Ascending aorta (tissue), 2 donors: ENCODE results near the gene HOXD8. TPM values are rescaled to one million over a fixed set of nuclear protein-coding genes. Genes with fewer than 3 reads are reported as not detected.
A peak's percentile ranks its signal among the peaks of the same experiment; 100 is the strongest.

Experiments used
- DNase-seq, 2 donors: peaks; one replicate each; pipeline ENCODE4 v3.0.0-alpha.2; 2019; ENCODE audit warnings: low spot score in 2 of 2
- H3K27ac ChIP-seq, 2 donors: fragments of 200-600 bp; sonication (generic); one replicate each; pipeline ENCODE4 v1.5.1; 2016 to 2017; ENCODE audit warnings: mild to moderate bottlenecking in 1 of 2
- H3K27me3 ChIP-seq: fragments of 200-600 bp; sonication (generic); one replicate; pipeline ENCODE4 v1.5.1; 2017
- H3K36me3 ChIP-seq, 2 donors: fragments of 200-600 bp; sonication (generic); one replicate each; pipeline ENCODE4 v1.5.1; 2016
- H3K4me1 ChIP-seq, 2 donors: fragments of 200-600 bp; sonication (generic); one replicate each; pipeline ENCODE4 v1.5.1; 2016 to 2017; ENCODE audit warnings: mild to moderate bottlenecking in 1 of 2
- H3K4me3 ChIP-seq, 2 donors: fragments of 200-600 bp; sonication (generic); one replicate each; pipeline ENCODE4 v1.5.1; 2016 to 2017; ENCODE audit warnings: mild to moderate bottlenecking in 1 of 2
- H3K9me3 ChIP-seq, 2 donors: fragments of 200-600 bp; sonication (generic); one replicate each; pipeline ENCODE4 v1.5.1; 2016
- CTCF ChIP-seq, 3 experiments: fragments of 200-600 bp in 2 of 3; fragments of 450-650 bp in 1 of 3; sonication (generic) in 2 of 3; IDR thresholded peaks; one replicate each; pipeline ENCODE4 v1.5.1; 2016 to 2019; ENCODE audit warnings: antibody characterized with exemption in 3 of 3, mild to moderate bottlenecking in 1 of 3, moderate library complexity in 1 of 3
- intact Hi-C: fragments of 100-400 bp; cut with DNase I; formaldehyde crosslinking; loops from one replicate; pipeline ENCODE4 v1.15.1; 2023
- total RNA-seq: library from RNA; depleted of rRNA; stranded (reverse); fragments of >200 nt; gene quantifications from one replicate; pipeline ENCODE4 v1.1.0, GENCODE V29; 2016

The HOXD8 gene
- total RNA-seq, 1 donor from 2014 or later: 19.8 TPM

- Histone ChIP-seq H3K27ac (no peak overlapping the region), H3K36me3 (no peaks in the 10 kb centered on the region), H3K9me3 (no peaks in the 10 kb centered on the region), H3K4me3 (no peak overlapping the region), H3K4me1 (peaks cover 13 to 18% of the 10 kb centered on the region in 2 donors), H3K27me3 (peaks cover 58% of the 10 kb centered on the region)
- DNase-seq: peak in 1 of 2 donors; percentile 40
- intact Hi-C loops: loop anchor here (5.0 to 10.0 kb wide), 3 partner anchors 847 to 1764 kb away; partner anchors contain the start of gene SP9
- no peak for TF ChIP-seq CTCF (IDR thresholded peaks at IDR 0.05)
These were observed 30.3 kb upstream of the HOXD8 start for GRCh38 chr2:176099159-176099727.

- H3K27me3 ChIP-seq: peaks cover 59% of the 10 kb centered on the region
- H3K4me3 ChIP-seq: no peak within 1 kb of the TSS
- no peak for TF ChIP-seq CTCF (IDR thresholded peaks at IDR 0.05)
- H3K9me3 ChIP-seq: no peaks in the 10 kb centered on the region
- H3K36me3 ChIP-seq: no peaks in the 10 kb centered on the region
- H3K4me1 ChIP-seq: peaks cover 13 to 24% of the 10 kb centered on the region in 2 donors
- H3K27ac ChIP-seq: no peak within 1 kb of the TSS
- intact Hi-C loops: loop anchor here (5.0 to 10.0 kb wide), 4 partner anchors 848 to 1765 kb away; partner anchors contain the start of genes ATP5MC3 and SP9
- DNase-seq: peak in 1 of 2 donors; percentile 60
These were observed 29.6 kb upstream of the HOXD8 start, which contains the start of gene HOXD12 for GRCh38 chr2:176099728-176100546. Gene HOXD12, plus strand, starts transcription at chr2:176099795. Its CDS starts 7 bp downstream, at chr2:176099802.

GRCh38 chr2:176100547-176101140 lies 28.9 kb upstream of the HOXD8 start:
- H3K4me3 ChIP-seq: no peak overlapping the region
- peak in 1 of 2 donors; percentile 22 for DNase-seq
- H3K9me3 ChIP-seq: no peaks in the 10 kb centered on the region
- TF ChIP-seq CTCF (IDR thresholded peaks at IDR 0.05): no peak
- peaks cover 13 to 24% of the 10 kb centered on the region in 2 donors for H3K4me1 ChIP-seq
- no peaks in the 10 kb centered on the region for H3K36me3 ChIP-seq
- H3K27me3 ChIP-seq: peaks cover 56% of the 10 kb centered on the region
- intact Hi-C loops: loop anchor here (10.0 kb wide), 1 partner anchor 916 kb away; the partner anchor contains the start of gene ATP5MC3
- H3K27ac ChIP-seq: no peak overlapping the region

GRCh38 chr2:176101216-176101830 lies 28.2 kb upstream of the HOXD8 start:
- no peak for TF ChIP-seq CTCF (IDR thresholded peaks at IDR 0.05)
- peak in 1 of 2 donors; percentile 19 for DNase-seq
- Histone ChIP-seq H3K27ac (no peak overlapping the region), H3K4me1 (peaks cover 13 to 24% of the 10 kb centered on the region in 2 donors), H3K27me3 (peaks cover 60% of the 10 kb centered on the region), H3K9me3 (no peaks in the 10 kb centered on the region), H3K36me3 (no peaks in the 10 kb centered on the region), H3K4me3 (no peak overlapping the region)
- intact Hi-C loops: loop anchor here (10.0 kb wide), 1 partner anchor 917 kb away; the partner anchor contains the start of gene ATP5MC3

GRCh38 chr2:176101842-176102241 lies 27.7 kb upstream of the HOXD8 start:
- Histone ChIP-seq H3K4me1 (peaks cover 10 to 24% of the 10 kb centered on the region in 2 donors), H3K36me3 (no peaks in the 10 kb centered on the region), H3K9me3 (no peaks in the 10 kb centered on the region), H3K4me3 (no peak overlapping the region), H3K27me3 (peaks cover 62% of the 10 kb centered on the region), H3K27ac (no peak overlapping the region)
- intact Hi-C loops: loop anchor here (10.0 kb wide), 1 partner anchor 917 kb away; the partner anchor contains the start of gene ATP5MC3
- TF ChIP-seq CTCF (IDR thresholded peaks at IDR 0.05): no peak
- DNase-seq: peak in 1 of 2 donors; percentile 27
